GM13977 (cell line): ENCODE data around the gene B9D2.
"Not testable (repeated sequence)": the region's sequence is repeated elsewhere in the genome, so short reads cannot be mapped to it uniquely, and the experiment has no call there.

Experiments used
- DNase-seq: peaks from one replicate; pipeline ENCODE4 v3.0.0; 2012; ENCODE audit warnings: low spot score
- CTCF ChIP-seq: IDR thresholded peaks from 2 replicates; pipeline ENCODE4 v1.5.1; 2012; ENCODE audit warnings: mild to moderate bottlenecking, control low read depth; ENCODE audit not compliant: insufficient read depth; ENCODE audit errors: extremely low read depth, missing control alignments
- in situ Hi-C: fragments of 300-500 bp; cut with MboI; formaldehyde crosslinking; loops from one replicate; pipeline ENCODE4 v1.12.0; 2022; ENCODE audit warnings: low sequenced_read_pairs, low pct_unique_long_range_greater_than_20kb, mixed read lengths, inconsistent platforms; ENCODE audit not compliant: unreplicated experiment

Gene B9D2

GRCh38 chr19:41376241-41376997 lies 12.5 kb upstream of the B9D2 start, which contains the start of gene TMEM91:
Gene TMEM91 (plus strand): TSS chr19:41376533. CDS start chr19:41378310, 1,777 bp downstream.
- in situ Hi-C loops, result no loop called here
- DNase-seq, result no peak
- TF ChIP-seq CTCF, result no peak

GRCh38 chr19:41373993-41374392 lies 10.0 kb upstream of the B9D2 start:
- no peak for TF ChIP-seq CTCF
- in situ Hi-C loops, result no loop called here
- DNase-seq, result no peak

GRCh38 chr19:41372501-41372900 lies 8.6 kb upstream of the B9D2 start:
- in situ Hi-C loops, result no loop called here
- DNase-seq, result no peak
- TF ChIP-seq CTCF, result no peak

- in situ Hi-C loops, result no loop called here
- DNase-seq, result no peak
- TF ChIP-seq CTCF, result no peak
Measured at GRCh38 chr19:41371541-41371940, 7.6 kb upstream of the B9D2 start.

GRCh38 chr19:41371119-41371518 lies 7.2 kb upstream of the B9D2 start:
- in situ Hi-C loops, DNase-seq: not testable (repeated sequence)

GRCh38 chr19:41369769-41370168 lies 5.8 kb upstream of the B9D2 start:
- DNase-seq, result no peak
- in situ Hi-C loops, result no loop called here
- TF ChIP-seq CTCF, result no peak

- no peak for TF ChIP-seq CTCF
- in situ Hi-C loops, result no loop called here
- DNase-seq, result no peak
Measured at GRCh38 chr19:41367848-41368301, 3.9 kb upstream of the B9D2 start.
